HCT116 (cell line): ENCODE results near the gene B4GALNT2. TPM values are rescaled to one million over a fixed set of nuclear protein-coding genes. Genes with fewer than 3 reads are reported as not detected.
"Not testable (repeated sequence)": the region's sequence is repeated elsewhere in the genome, so short reads cannot be mapped to it uniquely, and the experiment has no call there.

ENCODE experiments used
- ATAC-seq: fragments of 200-7000 bp; cut with Tn5 transposase; 2 replicates; pipeline ENCODE4 v1.9.1; 2020; ENCODE audit warnings: mild to moderate bottlenecking, moderate library complexity
- Bru-seq: library from RNA; stranded (reverse); fragments of 400-500 nt; gene quantifications from one replicate; lab custom pipeline; 2021; lab: Mats Ljungman, UMichigan
- BruChase-seq, 2 experiments: library from RNA; stranded (reverse); fragments of 400-500 nt; gene quantifications; one replicate each; lab custom pipeline; 2021; lab: Mats Ljungman, UMichigan
- BruUV-seq: library from RNA; stranded (reverse); fragments of 400-500 nt; replicated peaks from 2 replicates; lab custom pipeline; 2021; lab: Mats Ljungman, UMichigan
- CTCF ChIA-PET: fragments of 300-600 bp; sonication (Branson Sonifier 250); formaldehyde crosslinking; loops from one replicate; lab custom pipeline; 2021; ENCODE audit warnings: antibody characterized with exemption; lab: Charles Lee
- POLR2A ChIA-PET: fragments of 300-600, 350-600 bp; sonication (Branson Sonifier 250); formaldehyde crosslinking; loops from one replicate; lab custom pipeline; 2021; ENCODE audit warnings: antibody characterized with exemption; lab: Charles Lee
- RAD21 ChIA-PET, 2 experiments: fragments of 300-600 bp; sonication (Branson Sonifier 250); formaldehyde crosslinking; loops; one replicate each; lab custom pipeline; 2023; ENCODE audit warnings: low total read pairs in 2 of 2; ENCODE audit not compliant: uncharacterized antibody in 2 of 2, unreplicated experiment in 2 of 2, low non-redundant PET in 1 of 2; lab: Charles Lee
- DNase-seq: peaks from one replicate; pipeline ENCODE4 v3.0.0-alpha.2; 2010; ENCODE audit warnings: low read depth, low spot score
- H2AFZ ChIP-seq: fragments of 200-600 bp; shearing (Covaris generic), sonication (generic); 2 replicates; pipeline ENCODE4 v1.6.1; 2017; ENCODE audit warnings: low read depth, mixed run types, mixed read lengths, antibody characterized with exemption, low read length; ENCODE audit not compliant: poor library complexity, severe bottlenecking
- H3K27ac ChIP-seq: 2 replicates; pipeline ENCODE4 v1.5.1; 2012; ENCODE audit warnings: low read depth, low read length
- H3K27me3 ChIP-seq: fragments of 200-600 bp; sonication (generic); 2 replicates; pipeline ENCODE4 v1.6.1; 2016; ENCODE audit warnings: mixed run types, low read length, mixed read lengths; ENCODE audit not compliant: insufficient read depth
- H3K36me3 ChIP-seq, 2 experiments: fragments of 200-500 bp in 1 of 2; fragments of 200-600 bp in 1 of 2; sonication (Bioruptor generic) in 1 of 2; sonication (generic) in 1 of 2; 2 replicates each; pipeline versions ENCODE4 v1.5.1 to v1.6.1; 2014 to 2016; ENCODE audit warnings: low read length in 2 of 2, inconsistent platforms in 1 of 2, mixed read lengths in 1 of 2, mixed run types in 1 of 2; ENCODE audit not compliant: insufficient read depth in 2 of 2, control insufficient read depth in 1 of 2
- H3K4me1 ChIP-seq, 2 experiments: fragments of 200-600 bp in 1 of 2; sonication (generic) in 1 of 2; 2 replicates each; pipeline versions ENCODE4 v1.5.1 to v1.6.1; 2012 to 2017; ENCODE audit warnings: low read length in 2 of 2, inconsistent platforms in 1 of 2, mild to moderate bottlenecking in 1 of 2, mixed read lengths in 1 of 2, mixed run types in 1 of 2, moderate library complexity in 1 of 2; ENCODE audit not compliant: insufficient read depth in 2 of 2, control insufficient read depth in 1 of 2
- H3K4me2 ChIP-seq: fragments of 200-600 bp; sonication (generic); 2 replicates; pipeline ENCODE4 v1.6.1; 2017; ENCODE audit warnings: mixed run types, low read length, mixed read lengths
- H3K4me3 ChIP-seq, 2 experiments: fragments of 200-600 bp in 1 of 2; sonication (generic) in 1 of 2; replicated peaks in 1 of 2; 2 replicates each; pipeline ENCODE4 v1.5.1; 2011 to 2016; ENCODE audit warnings: low read length in 2 of 2, control low read depth in 1 of 2, low read depth in 1 of 2, mild to moderate bottlenecking in 1 of 2, mixed read lengths in 1 of 2, mixed run types in 1 of 2
- H3K79me2 ChIP-seq: fragments of 200-600 bp; sonication (generic); 2 replicates; pipeline ENCODE4 v1.6.1; 2017; ENCODE audit warnings: mild to moderate bottlenecking, mixed run types, low read length, moderate library complexity, mixed read lengths; ENCODE audit not compliant: insufficient read depth
- H3K9ac ChIP-seq: fragments of 200-600 bp; sonication (generic); 2 replicates; pipeline ENCODE4 v1.6.1; 2016; ENCODE audit warnings: low read length, mixed read lengths
- H3K9me2 ChIP-seq: fragments of 200-600 bp; sonication (generic), shearing (Covaris generic); 2 replicates; pipeline ENCODE4 v1.6.1; 2017; ENCODE audit warnings: mixed run types, mild to moderate bottlenecking, moderate library complexity; ENCODE audit not compliant: insufficient read depth
- H3K9me3 ChIP-seq, 2 experiments: fragments of 200-500 bp in 1 of 2; fragments of 200-600 bp in 1 of 2; sonication (Bioruptor generic) in 1 of 2; sonication (generic) in 1 of 2; 2 replicates each; pipeline ENCODE4 v1.6.1; 2014 to 2017; ENCODE audit warnings: low read length in 2 of 2, mixed read lengths in 2 of 2, inconsistent platforms in 1 of 2, low read depth in 1 of 2, mild to moderate bottlenecking in 1 of 2, mixed run types in 1 of 2, moderate library complexity in 1 of 2; ENCODE audit not compliant: control insufficient read depth in 1 of 2, insufficient read depth in 1 of 2
- H4K20me1 ChIP-seq: fragments of 200-600 bp; sonication (generic), shearing (Covaris generic); 2 replicates; pipeline ENCODE4 v1.6.1; 2017; ENCODE audit warnings: mixed run types, mild to moderate bottlenecking, moderate library complexity; ENCODE audit not compliant: insufficient read depth
- ELF1 ChIP-seq: IDR thresholded peaks from 2 replicates; pipeline ENCODE4 v1.6.1; 2012; ENCODE audit warnings: low read depth, borderline replicate concordance
- EZH2phosphoT487 ChIP-seq: fragments of 200-600 bp; IDR thresholded peaks from 2 replicates; pipeline ENCODE4 v1.6.1; 2018; ENCODE audit warnings: antibody characterized with exemption, borderline replicate concordance
- POLR2AphosphoS5 ChIP-seq: IDR thresholded peaks from 2 replicates; pipeline ENCODE4 v1.6.1; 2011; ENCODE audit warnings: mild to moderate bottlenecking, low read depth, low read length, moderate library complexity
- RAD21 ChIP-seq: IDR thresholded peaks from 2 replicates; pipeline ENCODE4 v1.6.1; 2012; ENCODE audit warnings: low read depth, mild to moderate bottlenecking
- SIN3A ChIP-seq: IDR thresholded peaks from 2 replicates; pipeline ENCODE4 v1.6.1; 2012; ENCODE audit warnings: low read depth
- SP1 ChIP-seq: IDR thresholded peaks from 2 replicates; pipeline ENCODE4 v1.6.1; 2012; ENCODE audit warnings: low read depth
- YY1 ChIP-seq: IDR thresholded peaks from 2 replicates; pipeline ENCODE4 v1.6.1; 2011; ENCODE audit warnings: low read length, low read depth, moderate library complexity, mild to moderate bottlenecking; ENCODE audit not compliant: insufficient replicate concordance; ENCODE audit errors: extremely low read depth
- ZNF274 ChIP-seq: fragments of 200-500 bp; sonication (Bioruptor generic); IDR thresholded peaks from 2 replicates; pipeline ENCODE4 v1.6.1; 2014; ENCODE audit warnings: mild to moderate bottlenecking, low read depth, low read length, inconsistent platforms
- intact Hi-C: fragments of 100-400 bp; cut with micrococcal nuclease; formaldehyde crosslinking; loops from 2 replicates; pipeline ENCODE4 v1.10.0; 2022
- long read RNA-seq: library from polyadenylated mRNA; unstranded; transcript quantifications from one replicate; pipeline ENCODE4 v2.0.0, GENCODE V29; 2021; ENCODE audit not compliant: unreplicated experiment
- polyA plus RNA-seq: library from polyadenylated mRNA; unstranded; fragments of >200 nt; gene quantifications from 2 replicates; pipeline ENCODE4 v1.2.1, GENCODE V29; 2012; ENCODE audit warnings: missing spikeins
- total RNA-seq: library from RNA; stranded (reverse); gene quantifications from one replicate; pipeline ENCODE4 v1.2.1, GENCODE V29; 2021; ENCODE audit not compliant: unreplicated experiment
- TF ChIP-seq, protein P1 (sequence below): IDR thresholded peaks from 2 replicates; pipeline ENCODE4 v1.6.1; 2012; ENCODE audit warnings: low read depth
- TF ChIP-seq, protein P2 (sequence below): IDR thresholded peaks from 2 replicates; pipeline ENCODE4 v1.6.1; 2011; ENCODE audit warnings: mild to moderate bottlenecking, low read length, moderate library complexity; ENCODE audit not compliant: insufficient replicate concordance; ENCODE audit errors: extremely low read depth
- TF ChIP-seq, protein P3 (sequence below): IDR thresholded peaks from 2 replicates; pipeline ENCODE4 v1.6.1; 2012

Gene B4GALNT2, protein sequence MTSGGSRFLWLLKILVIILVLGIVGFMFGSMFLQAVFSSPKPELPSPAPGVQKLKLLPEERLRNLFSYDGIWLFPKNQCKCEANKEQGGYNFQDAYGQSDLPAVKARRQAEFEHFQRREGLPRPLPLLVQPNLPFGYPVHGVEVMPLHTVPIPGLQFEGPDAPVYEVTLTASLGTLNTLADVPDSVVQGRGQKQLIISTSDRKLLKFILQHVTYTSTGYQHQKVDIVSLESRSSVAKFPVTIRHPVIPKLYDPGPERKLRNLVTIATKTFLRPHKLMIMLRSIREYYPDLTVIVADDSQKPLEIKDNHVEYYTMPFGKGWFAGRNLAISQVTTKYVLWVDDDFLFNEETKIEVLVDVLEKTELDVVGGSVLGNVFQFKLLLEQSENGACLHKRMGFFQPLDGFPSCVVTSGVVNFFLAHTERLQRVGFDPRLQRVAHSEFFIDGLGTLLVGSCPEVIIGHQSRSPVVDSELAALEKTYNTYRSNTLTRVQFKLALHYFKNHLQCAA
- total RNA-seq = not detected
- not detected in 2 replicates for polyA plus RNA-seq
- Bru-seq, nascent RNA = not detected
- not detected for BruChase-seq, experiment 1, labeled RNA remaining after a 6-hour chase
- not detected for BruChase-seq, experiment 2, labeled RNA remaining after a 2-hour chase
- long read RNA-seq = 0 reads

DNA sequence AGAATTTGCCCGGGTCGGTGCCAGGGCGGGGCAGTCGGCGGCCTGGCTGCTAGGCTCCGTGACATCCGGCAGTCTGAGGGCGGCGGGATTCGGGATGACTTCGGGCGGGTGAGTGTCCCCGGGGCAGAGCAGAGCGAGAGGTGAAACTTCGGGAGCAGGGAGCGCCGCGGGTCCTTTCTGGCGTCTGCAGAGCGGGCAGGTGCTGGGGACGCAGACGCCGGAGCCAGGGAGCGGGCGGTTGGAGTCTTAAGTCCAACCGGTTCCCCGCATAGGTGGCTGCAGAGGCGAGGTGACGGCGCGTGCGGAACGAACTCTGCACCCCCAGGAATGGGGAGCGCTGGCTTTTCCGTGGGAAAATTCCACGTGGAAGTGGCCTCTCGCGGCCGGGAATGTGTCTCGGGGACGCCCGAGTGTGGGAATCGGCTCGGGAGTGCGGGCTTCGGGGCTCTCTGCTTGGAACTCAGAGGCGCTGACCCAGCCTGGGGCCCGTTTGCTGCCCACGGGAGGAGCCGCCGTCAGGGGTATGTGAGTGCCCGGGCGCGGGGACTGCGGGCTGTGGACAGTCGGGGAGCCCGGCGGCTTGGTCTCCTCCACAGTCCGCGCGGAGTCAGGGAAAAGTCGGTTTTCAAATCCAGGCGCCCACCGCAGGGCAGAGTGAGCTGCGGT lies at the start of gene B4GALNT2:
Gene B4GALNT2 (plus strand): TSS at position 71 of the 666 bp plus-strand sequence. CDS start 24 bp downstream, at position 95.
- Histone ChIP-seq H3K27ac (no peak within 1 kb of the TSS), H3K27me3 (no peaks in the 10 kb centered on the region), H3K4me2 (no peak within 1 kb of the TSS), H3K4me3 (no peak within 1 kb of the TSS), H3K79me2 (no peaks in the 10 kb centered on the region), H2AFZ (no peak within 1 kb of the TSS), H3K4me1 (no peaks in the 10 kb centered on the region), H3K9me3 (no peaks in the 10 kb centered on the region; a peak in 1 of 4 replicates), H3K9ac (no peak within 1 kb of the TSS), H3K9me2 (no peaks in the 10 kb centered on the region), H3K36me3 (no peaks in the 10 kb centered on the region), H4K20me1 (no peaks in the 10 kb centered on the region)
- ATAC-seq (no peak), DNase-seq (no peak)
- ChIA-PET CTCF (no interaction called here), RAD21 (no interaction called here), POLR2A (no interaction called here)
- no TSS peak for BruUV-seq
- intact Hi-C loops = no loop called here
- TF ChIP-seq, protein P1, sequence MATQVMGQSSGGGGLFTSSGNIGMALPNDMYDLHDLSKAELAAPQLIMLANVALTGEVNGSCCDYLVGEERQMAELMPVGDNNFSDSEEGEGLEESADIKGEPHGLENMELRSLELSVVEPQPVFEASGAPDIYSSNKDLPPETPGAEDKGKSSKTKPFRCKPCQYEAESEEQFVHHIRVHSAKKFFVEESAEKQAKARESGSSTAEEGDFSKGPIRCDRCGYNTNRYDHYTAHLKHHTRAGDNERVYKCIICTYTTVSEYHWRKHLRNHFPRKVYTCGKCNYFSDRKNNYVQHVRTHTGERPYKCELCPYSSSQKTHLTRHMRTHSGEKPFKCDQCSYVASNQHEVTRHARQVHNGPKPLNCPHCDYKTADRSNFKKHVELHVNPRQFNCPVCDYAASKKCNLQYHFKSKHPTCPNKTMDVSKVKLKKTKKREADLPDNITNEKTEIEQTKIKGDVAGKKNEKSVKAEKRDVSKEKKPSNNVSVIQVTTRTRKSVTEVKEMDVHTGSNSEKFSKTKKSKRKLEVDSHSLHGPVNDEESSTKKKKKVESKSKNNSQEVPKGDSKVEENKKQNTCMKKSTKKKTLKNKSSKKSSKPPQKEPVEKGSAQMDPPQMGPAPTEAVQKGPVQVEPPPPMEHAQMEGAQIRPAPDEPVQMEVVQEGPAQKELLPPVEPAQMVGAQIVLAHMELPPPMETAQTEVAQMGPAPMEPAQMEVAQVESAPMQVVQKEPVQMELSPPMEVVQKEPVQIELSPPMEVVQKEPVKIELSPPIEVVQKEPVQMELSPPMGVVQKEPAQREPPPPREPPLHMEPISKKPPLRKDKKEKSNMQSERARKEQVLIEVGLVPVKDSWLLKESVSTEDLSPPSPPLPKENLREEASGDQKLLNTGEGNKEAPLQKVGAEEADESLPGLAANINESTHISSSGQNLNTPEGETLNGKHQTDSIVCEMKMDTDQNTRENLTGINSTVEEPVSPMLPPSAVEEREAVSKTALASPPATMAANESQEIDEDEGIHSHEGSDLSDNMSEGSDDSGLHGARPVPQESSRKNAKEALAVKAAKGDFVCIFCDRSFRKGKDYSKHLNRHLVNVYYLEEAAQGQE = no peak
- TF ChIP-seq YY1 (no peak), EZH2phosphoT487 (no peak), ELF1 (no peak), POLR2AphosphoS5 (no peak), SIN3A (no peak), RAD21 (no peak), ZNF274 (no peak), SP1 (no peak)
- TF ChIP-seq, protein P2, sequence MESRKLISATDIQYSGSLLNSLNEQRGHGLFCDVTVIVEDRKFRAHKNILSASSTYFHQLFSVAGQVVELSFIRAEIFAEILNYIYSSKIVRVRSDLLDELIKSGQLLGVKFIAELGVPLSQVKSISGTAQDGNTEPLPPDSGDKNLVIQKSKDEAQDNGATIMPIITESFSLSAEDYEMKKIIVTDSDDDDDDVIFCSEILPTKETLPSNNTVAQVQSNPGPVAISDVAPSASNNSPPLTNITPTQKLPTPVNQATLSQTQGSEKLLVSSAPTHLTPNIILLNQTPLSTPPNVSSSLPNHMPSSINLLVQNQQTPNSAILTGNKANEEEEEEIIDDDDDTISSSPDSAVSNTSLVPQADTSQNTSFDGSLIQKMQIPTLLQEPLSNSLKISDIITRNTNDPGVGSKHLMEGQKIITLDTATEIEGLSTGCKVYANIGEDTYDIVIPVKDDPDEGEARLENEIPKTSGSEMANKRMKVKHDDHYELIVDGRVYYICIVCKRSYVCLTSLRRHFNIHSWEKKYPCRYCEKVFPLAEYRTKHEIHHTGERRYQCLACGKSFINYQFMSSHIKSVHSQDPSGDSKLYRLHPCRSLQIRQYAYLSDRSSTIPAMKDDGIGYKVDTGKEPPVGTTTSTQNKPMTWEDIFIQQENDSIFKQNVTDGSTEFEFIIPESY = no peak
- TF ChIP-seq, protein P3, sequence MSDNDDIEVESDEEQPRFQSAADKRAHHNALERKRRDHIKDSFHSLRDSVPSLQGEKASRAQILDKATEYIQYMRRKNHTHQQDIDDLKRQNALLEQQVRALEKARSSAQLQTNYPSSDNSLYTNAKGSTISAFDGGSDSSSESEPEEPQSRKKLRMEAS = no peak

DNA sequence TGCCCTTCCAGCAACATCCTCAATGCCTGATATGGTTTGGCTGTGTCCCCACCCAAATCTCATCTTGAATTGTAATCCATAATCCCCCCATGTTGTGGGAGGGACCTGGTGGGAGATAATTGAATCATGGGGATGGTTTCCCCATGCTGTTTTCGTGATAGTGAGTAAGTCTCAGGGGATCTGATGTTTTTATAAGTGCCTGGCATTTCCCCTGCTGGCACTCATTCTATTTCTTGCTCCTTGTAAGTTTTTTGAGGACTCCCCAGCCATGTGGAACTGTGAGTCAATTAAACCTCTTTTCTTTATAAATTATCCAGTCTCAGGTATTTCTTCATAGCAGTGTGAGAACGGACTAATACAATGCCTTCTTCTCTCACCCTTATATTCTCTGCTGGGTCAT lies 47.5 kb upstream of the B4GALNT2 start:
- H3K27ac ChIP-seq, H3K9ac ChIP-seq, H3K36me3 ChIP-seq, H3K79me2 ChIP-seq, intact Hi-C loops, BruUV-seq, H4K20me1 ChIP-seq, H3K9me3 ChIP-seq, H2AFZ ChIP-seq, H3K4me3 ChIP-seq, H3K27me3 ChIP-seq, POLR2A ChIA-PET, H3K9me2 ChIP-seq, H3K4me1 ChIP-seq, H3K4me2 ChIP-seq, ATAC-seq, CTCF ChIA-PET, DNase-seq, RAD21 ChIA-PET: not testable (repeated sequence)
